Renal cortex interstitium (tissue), 11 donors: Measurements from ENCODE around the gene ANO1. TPM values are rescaled to one million over a fixed set of nuclear protein-coding genes. Genes with fewer than 3 reads are reported as not detected.

Source experiments
- DNase-seq, 11 donors: peaks; one replicate each; pipeline ENCODE4 v3.0.0-alpha.2; 2013; ENCODE audit warnings: low read depth in 9 of 11, low spot score in 4 of 11; ENCODE audit errors: extremely low read depth in 1 of 11
- polyA plus RNA-seq, 3 donors: library from polyadenylated mRNA; unstranded; fragments of 120-200 nt; gene quantifications; one replicate each; pipeline ENCODE4 v1.2.1, GENCODE V29; 2013; ENCODE audit not compliant: insufficient read length in 3 of 3

The ANO1 gene
- polyA plus RNA-seq, 3 donors = 13.3 to 17.3 (median 16.7) TPM

GRCh38 chr11:70142221-70142875, 64.2 kb downstream of the ANO1 start:
- DNase-seq = no peak

DNA sequence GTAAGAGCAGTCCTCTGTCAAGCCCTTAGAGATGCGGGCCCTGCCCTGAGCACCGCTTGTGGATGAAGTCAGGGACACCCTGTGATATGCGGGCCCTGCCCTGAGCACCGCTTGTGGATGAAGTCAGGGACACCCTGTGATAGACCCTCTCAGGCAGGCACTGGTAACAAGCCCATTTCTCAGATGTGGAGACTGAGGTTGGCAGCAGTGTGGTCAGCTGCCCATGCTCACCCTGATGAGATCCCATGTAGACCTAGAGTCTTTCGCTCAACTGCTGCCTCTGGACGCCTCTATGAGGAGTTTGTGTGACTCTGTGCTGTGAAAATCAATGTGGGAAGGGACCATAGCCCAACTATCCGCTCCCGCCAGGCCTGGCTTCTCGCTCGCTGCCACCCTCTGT, 66.1 kb downstream of the ANO1 start:
- DNase-seq = no peak

DNA sequence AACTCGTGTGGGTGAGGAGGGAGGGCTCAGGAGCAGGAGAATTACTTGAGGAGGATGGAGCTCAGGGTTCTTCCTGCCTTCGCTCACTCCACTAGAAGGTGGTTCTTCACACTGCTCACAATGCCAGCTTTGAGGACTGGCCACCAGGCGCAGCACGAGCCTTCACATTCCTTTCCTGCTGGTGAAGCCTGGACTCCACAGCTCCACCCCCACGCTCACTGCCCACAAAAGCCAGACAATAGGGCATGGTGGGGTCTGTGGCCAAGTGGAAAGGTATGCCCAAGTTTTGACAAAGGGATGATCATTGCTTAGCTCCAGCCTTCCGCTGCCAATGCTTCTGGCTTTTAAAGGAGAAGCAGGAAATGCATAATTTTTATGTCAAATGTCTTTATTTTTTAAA, 67.0 kb downstream of the ANO1 start:
- no peak for DNase-seq

GRCh38 chr11:70145841-70146240, 67.7 kb downstream of the ANO1 start:
- no peak for DNase-seq

GRCh38 chr11:70146299-70146698, 68.2 kb downstream of the ANO1 start:
- DNase-seq = no peak

DNA sequence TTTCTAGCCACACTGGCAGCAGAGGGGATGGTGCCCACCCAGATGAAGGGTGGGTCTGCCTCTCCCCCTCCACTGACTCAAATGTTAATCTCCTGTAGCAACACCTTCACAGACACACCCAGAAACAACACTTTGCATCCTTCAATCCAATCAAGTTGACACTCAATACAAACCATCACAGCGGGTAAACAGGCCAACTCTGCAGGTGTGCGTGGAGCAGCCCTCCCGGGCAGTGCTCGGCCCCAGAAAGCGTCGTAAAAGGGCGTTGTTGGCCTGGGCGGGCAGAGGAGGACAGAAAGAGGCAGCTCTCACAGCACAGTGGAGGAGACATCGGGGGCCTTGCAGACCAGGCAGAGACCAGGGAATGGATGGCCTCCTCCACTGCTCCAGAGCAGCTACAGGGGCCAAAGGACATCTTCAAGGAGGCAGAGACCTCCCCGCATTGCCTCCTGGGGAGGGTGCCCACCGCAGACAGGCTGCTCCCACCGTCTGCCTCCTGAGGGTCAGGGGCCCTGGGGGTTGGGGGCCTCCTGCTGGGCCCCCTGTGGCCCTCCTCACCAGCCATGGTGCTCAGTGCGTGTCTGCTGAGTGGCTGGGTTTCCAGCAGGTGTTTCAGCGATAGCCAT, 68.9 kb downstream of the ANO1 start:
- no peak for DNase-seq

DNA sequence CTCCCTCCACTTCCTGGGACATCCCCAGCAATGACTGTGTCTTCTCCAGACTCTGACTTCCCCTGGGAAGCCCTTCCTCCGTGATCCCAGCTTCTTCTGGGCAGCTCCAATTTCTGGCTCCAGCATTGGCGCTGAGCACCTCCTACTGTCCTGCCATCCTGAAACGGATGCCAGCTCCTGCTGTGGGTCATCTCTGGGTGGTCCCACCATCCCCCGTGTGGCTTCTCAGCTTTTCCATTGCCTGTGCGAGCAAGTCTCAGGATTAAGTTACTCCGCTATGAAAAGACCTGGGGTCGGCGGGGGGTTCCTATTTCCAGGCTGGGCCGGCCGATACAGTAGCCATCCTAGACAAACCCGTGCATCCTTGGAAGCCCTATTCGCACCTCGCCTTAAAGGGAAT, 69.6 kb downstream of the ANO1 start:
- DNase-seq = no peak

- DNase-seq = no peak
These were observed 73.6 kb downstream of the ANO1 start for GRCh38 chr11:70151671-70152070.

GRCh38 chr11:70153133-70153727, 75.1 kb downstream of the ANO1 start:
- no peak for DNase-seq

DNA sequence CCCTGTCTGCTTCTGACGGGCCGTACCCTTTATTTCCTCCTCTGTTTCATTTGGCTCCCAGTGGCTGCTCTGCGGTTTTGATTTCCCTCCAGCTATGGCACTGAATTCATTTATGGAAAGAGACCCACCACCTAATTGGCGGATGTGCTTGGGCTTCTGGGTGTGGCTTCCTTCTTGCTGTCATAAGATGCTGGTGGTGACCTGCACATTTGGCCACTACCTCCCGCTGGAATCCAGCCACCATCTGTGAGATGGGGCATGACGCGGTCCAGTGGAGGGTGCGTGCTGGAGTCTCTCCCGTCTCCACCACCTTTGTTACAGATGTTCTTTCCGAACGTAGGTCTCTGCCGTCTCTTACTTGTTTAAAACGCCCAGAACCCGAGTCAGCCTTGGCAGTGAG, 77.3 kb downstream of the ANO1 start:
- DNase-seq = no peak

GRCh38 chr11:70156291-70157037, 78.3 kb downstream of the ANO1 start:
- DNase-seq = no peak

- DNase-seq = peak in 1 of 11 donors; percentile 41
These were observed 80.1 kb downstream of the ANO1 start for GRCh38 chr11:70158201-70158600.

GRCh38 chr11:70158757-70159389, 80.8 kb downstream of the ANO1 start:
- DNase-seq = no peak

DNA sequence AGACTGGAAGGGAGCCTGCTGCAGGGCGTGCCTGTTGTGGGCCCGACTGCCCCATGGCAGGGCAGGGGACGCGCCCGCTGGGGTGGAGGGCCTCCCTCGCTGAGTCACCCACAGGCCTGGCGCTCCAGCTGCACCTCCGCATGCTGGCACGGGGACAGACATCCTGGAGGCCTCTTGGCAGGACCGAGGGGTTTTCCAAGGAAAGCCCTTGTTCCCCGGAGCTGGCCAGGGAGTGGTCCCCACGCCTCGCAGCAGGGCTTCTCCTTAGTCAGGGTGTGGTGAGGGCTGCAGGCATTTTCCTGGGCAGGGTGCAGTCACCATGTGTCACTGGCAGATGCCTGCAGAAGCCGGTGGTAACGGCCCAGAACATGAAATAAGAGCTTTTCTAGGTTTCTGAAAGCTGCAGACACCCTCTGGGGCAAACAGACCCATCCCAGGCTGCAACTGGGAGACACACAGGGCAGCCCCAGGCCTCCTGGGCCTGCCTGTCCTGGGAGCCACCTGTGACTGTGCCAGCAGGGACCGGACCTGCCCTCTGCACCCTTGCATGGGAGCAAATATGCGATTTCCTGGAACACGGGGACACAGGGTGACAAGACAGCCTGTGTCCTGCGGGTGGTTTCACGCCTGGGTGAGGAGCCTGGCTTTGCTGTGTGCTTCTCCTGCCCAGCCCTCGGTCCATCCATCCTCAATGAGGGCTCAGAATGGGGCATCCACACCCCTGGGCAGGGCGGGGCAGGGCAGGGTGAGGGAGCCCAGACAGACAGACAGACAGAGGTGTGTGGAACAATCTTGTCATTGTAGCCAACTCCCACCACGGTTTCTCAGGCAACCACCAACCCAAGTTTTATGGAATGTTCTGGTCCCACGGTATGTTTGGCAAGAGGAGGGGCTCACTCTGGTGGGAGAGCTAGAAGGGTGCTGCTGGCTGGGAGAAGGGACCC, 81.8 kb downstream of the ANO1 start:
- no peak for DNase-seq

DNA sequence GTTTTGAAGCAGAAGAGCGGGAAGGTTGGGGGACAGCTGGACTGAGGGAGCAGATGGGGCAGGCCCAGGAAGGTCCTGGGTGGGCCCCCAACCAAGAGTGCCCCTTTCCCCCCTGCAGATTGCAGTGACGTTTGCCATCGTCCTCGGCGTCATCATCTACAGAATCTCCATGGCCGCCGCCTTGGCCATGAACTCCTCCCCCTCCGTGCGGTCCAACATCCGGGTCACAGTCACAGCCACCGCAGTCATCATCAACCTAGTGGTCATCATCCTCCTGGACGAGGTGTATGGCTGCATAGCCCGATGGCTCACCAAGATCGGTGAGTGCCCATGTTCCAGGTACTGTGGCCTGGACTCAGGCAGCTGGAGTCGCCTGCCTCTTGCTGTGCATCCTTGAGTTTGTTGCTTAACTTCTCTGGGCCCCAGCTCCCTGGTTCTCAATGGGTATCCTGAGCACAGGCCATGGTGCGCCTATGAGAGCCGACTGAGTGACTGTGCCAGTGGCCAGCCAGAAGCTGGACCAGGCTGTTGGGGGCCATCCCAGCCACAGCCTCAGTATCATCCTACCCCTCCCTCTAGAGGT, 83.0 kb downstream of the ANO1 start:
- no peak for DNase-seq

DNA sequence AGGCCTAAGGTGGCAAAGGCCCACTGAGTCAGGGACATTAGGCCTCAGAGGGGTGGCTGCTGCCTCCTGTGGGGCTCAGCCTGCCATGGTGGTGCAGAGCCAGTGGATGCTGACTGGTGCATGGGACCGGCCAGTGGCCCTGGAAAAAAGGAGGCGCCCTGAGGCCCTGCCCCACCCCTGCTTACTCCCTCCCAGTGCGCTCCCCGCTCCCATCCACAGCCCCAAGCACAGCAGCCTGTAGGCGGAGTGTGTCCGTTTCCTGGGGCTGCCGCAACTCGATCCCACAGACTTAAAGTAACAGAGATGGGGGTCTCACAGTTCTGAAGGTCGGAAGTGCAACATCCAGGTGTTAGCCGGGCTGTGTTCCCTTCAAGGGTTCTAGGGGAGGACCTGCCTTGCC, 86.6 kb downstream of the ANO1 start:
- DNase-seq = no peak

DNA sequence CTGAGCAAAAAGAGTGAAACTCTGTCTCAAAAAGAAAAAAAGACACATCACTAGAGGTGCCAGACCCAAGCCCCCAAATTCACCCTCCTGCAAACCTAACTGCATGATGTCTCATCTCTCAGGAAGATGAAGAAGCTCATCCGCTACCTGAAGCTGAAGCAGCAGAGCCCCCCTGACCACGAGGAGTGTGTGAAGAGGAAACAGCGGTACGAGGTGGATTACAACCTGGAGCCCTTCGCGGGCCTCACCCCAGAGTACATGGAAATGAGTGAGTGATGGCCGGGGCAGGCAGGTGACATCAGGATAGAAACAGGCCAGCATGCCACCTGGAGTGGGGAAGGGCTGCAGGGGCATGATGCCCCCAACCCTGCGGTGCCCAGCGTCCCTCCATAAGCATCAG, 89.0 kb downstream of the ANO1 start:
- no peak for DNase-seq

DNA sequence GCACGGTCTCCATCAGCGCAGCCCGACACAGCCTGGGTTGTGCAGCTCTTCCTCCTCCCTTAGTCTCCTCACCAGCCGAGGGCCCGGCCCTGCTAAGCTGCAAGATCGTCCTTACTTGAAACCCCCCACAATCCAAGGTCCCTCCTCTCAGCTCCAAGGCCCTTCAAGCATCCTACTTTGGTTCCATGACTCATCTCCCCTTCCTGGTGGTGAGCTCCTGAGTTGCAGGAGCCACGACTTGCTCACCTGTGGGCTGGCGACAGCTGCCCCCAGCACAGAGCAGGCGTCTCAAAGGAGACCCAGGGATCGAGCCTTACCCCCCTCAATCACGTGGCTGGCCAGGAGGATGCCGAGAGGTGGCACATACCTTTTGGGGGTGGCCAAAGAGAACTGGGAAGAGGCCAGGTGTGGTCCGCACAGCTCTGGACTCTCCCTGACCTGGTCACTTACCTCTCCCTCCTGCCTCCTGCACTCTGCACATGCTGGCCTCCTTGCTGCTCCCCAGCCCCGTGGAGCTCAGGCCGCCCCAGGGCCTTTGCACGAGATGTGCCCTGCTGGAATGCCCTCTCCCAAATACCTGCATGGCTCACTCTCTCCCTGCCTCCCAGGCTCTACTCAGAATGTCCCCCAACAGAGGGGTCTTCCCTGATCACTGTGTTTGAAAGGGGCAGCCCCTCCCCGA, 89.7 kb downstream of the ANO1 start:
- DNase-seq = no peak
